Head of caudate nucleus (tissue), 42 donors: ENCODE results near the gene BEX4.
"Not testable (repeated sequence)": the region's sequence is repeated elsewhere in the genome, so short reads cannot be mapped to it uniquely, and the experiment has no call there.

ENCODE experiments used
- DNase-seq, 42 donors: peaks; one replicate each; pipeline versions ENCODE4 v3.0.0 to v3.0.0-alpha.2; 2020 to 2021; ENCODE audit warnings: mixed read lengths in 7 of 42
- intact Hi-C: fragments of 100-400 bp; cut with DNase I; formaldehyde crosslinking; loops from one replicate; pipeline ENCODE4 v1.15.0; 2022

The BEX4 gene

GRCh38 chrX:103233263-103233662, 18.4 kb downstream of the BEX4 start:
- no peak for DNase-seq
- intact Hi-C loops: no loop called here

DNA sequence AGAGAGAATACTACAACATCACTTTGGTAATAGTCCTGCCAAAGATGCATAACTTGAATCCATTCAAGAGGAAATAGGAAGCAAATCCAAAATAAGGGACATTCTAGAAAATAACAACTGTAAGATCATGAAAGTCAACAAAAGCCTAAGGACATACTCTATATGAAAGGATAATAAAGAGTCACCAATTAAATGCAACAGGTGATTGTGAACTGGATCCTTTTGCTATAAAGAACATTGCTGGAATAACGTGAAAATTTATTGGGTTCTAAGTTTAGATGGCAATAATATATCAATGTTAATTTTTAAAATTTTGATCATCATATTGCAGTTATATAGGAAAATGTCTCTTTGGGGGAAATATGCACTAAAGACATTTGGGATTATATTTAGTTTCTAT, 20.0 kb downstream of the BEX4 start:
- no peak for DNase-seq
- intact Hi-C loops: no loop called here

DNA sequence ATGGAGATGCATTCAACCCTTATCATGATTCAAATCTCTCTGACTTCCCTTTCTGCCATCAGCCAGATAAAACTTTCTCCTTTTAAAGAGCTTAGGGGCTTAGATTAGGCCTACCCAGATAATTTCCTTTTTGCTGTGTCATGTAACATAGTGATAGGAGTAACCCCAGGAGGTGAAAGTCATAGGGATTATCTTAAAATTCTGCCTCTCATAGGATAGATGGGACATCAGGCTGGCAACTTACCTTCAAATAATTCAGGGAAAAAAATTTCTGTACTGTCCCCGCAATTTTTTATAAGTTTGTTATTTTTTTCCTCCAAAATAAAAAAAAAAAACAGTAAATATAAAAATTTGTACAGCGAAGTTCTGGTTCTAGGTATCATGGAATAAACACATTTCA, 20.7 kb downstream of the BEX4 start:
- DNase-seq: not testable (repeated sequence)

GRCh38 chrX:103236296-103236695, 21.4 kb downstream of the BEX4 start:
- intact Hi-C loops: no loop called here
- DNase-seq: no peak

More for the DNA sequence above, 20.7 kb downstream of the BEX4 start:
- intact Hi-C loops: not testable (repeated sequence)

DNA sequence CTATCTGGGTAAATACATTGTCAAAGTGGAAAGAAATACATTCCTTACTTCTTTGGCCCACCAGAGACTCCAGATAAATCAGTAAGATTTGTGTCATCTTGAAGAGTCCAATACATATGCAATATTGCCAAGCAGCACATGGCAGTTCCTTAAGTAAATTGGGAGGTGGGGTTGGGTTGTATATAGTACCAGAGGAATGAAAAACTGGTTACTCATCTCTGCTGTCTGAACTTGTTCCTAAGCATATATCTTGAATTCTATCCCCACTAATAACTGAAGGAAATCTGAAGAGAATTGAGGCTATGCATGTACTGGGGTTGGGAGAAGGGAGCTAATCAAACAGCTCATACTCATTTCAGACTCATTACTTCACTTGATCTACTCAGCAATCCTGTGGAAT, 25.2 kb downstream of the BEX4 start:
- DNase-seq: no peak
- intact Hi-C loops: no loop called here

DNA sequence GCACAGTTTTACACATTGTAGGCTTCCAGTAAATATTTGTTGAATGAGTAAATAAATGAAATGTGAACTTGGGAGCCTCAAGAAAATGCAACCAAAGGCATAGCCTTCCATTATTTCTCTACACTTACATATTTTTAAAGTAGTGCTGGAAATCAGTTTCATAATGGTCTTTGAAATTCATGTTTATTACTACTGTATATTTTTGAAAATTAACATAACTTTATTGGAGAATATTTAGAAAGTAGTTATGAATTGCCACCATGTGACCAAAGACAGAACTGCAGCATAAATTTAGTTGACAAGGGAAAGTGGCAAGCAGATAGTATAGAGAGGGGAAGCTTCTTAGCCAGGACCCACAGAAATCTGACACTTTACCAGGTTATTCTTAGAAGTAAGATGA, 33.6 kb downstream of the BEX4 start:
- peak in 6 of 42 donors; percentile 5 to 62 (median 28) for DNase-seq
- intact Hi-C loops: no loop called here

DNA sequence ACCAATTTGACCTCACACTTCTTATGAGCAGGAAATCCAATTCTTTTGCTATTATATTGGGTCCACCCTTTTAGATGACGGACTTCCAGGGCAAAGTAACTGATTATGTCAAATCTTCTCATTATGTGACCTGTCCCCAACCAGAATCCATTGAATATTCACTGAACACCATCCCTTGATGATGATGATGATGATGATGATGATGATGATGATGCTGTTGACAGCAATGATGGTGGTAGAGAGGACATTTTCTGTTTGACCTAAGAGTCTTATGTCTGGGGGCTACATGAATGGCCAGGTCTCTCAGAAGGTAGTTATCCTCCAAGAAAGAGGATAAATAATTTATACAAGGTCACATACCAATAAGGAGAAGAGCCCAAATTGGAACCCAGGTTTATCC, 34.9 kb downstream of the BEX4 start:
- intact Hi-C loops: loop anchor here (5.0 kb wide), 1 partner anchor 33 kb away; the partner anchor contains the start of gene BEX4
- no peak for DNase-seq

GRCh38 chrX:103250977-103251376, 36.1 kb downstream of the BEX4 start:
- intact Hi-C loops: loop anchor here (5.0 kb wide), 1 partner anchor 34 kb away; the partner anchor contains the start of gene BEX4
- no peak for DNase-seq

- intact Hi-C loops: loop anchor here (5.0 kb wide), 1 partner anchor 36 kb away; the partner anchor contains the start of gene BEX4
- DNase-seq: peak in 4 of 42 donors; percentile 4 to 42 (median 16)
These were observed 38.7 kb downstream of the BEX4 start for GRCh38 chrX:103253608-103254007.

- DNase-seq: peak; percentile 21 to 83 (median 57)
- intact Hi-C loops: loop anchor here (5.0 kb wide), 1 partner anchor 37 kb away; the partner anchor contains the start of gene BEX4
These were observed 39.4 kb downstream of the BEX4 start for GRCh38 chrX:103254171-103254824.

GRCh38 chrX:103254921-103255493, 40.1 kb downstream of the BEX4 start, which contains the start of gene TCEAL8:
TCEAL8 (minus strand) TSS chrX:103255155; CDS start chrX:103253979, 1,176 bp downstream.
- intact Hi-C loops: loop anchor here (5.0 kb wide), 1 partner anchor 38 kb away; the partner anchor contains the start of gene BEX4
- DNase-seq: peak; percentile 81 to 96 (median 89)

GRCh38 chrX:103256651-103257050, 41.7 kb downstream of the BEX4 start:
- intact Hi-C loops: no loop called here
- no peak for DNase-seq

GRCh38 chrX:103258275-103258674, 43.4 kb downstream of the BEX4 start:
- DNase-seq: no peak
- intact Hi-C loops: no loop called here
